ENCODE results near the gene NDUFB6. TPM values are rescaled to one million over a fixed set of nuclear protein-coding genes. Genes with fewer than 3 reads are reported as not detected.
A peak's percentile ranks its signal among the peaks of the same experiment; 100 is the strongest.
"Not testable (repeated sequence)": the region's sequence is repeated elsewhere in the genome, so short reads cannot be mapped to it uniquely, and the experiment has no call there.

Gene NDUFB6
- total and polyA plus RNA-seq, 7 experiments from 2014 or later, result 10.4 to 75.9 (median 14.6) TPM

DNA sequence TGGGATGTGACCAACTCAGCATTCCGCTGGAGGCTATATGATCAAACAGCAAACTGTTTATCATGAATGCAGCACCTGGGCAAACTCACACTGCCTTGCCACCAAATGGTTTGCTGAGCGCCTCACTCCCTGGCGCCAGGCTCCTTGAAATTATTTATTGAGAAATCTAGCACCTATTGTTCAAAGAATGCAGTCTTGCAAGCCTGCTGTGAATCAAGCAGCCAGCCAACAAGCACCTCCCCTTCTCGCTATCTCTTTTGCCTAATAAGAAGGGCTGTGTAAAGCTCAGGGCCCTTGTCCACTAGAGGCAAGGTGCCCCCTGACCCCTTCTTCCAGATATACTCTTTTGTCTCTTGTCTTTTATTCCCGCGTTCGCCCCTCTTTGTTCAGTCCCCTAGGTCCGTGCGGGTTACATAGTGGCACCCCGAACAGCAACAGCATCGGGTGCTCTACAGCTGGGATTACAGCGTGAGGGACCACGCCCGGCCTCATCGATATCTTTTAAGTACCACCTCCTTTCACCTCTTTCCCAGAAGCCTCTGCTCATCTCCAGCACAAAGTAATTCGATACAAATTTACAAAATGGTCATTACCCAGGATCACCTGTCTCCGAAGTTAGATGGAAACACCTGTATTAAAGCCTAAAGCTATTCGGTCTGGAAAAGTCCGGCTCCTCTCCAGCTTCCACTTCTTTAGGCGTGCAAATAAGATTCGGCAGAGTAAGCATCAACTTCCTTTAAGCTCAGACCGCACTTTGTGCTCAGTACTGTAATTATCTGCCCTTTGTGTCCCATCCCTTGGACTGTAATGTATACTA lies 47.9 kb downstream of the NDUFB6 start:
- peaks cover 7 to 39% (median 30%) of the 10 kb centered on the region in 5 donors for H3K36me3 Mint-ChIP-seq
- H3K9me3 Mint-ChIP-seq, result peaks cover 0 to 13% (median 1%) of the 10 kb centered on the region in 11 donors
- POLR2A ChIA-PET, result interaction anchor here (0.6 to 2.6 kb wide), 6 partner anchors 13 to 141 kb away, joined by 3 to 50 read pairs (median 10); partner anchors contain the start of genes ACO1, NDUFB6, SMIM27 and TOPORS
- intact Hi-C loops (cut with micrococcal nuclease), result loop anchor here (2.0 to 5.0 kb wide), 3 partner anchors 33 to 53 kb away; no protein-coding TSS in a partner anchor
- H3K27ac ChIP-seq (ENCODE audit: low read depth, low read length), result peak overlapping the region; percentile 90
- H3K4me1 Mint-ChIP-seq, result peaks cover 35 to 66% (median 59%) of the 10 kb centered on the region in 7 donors
- DNase-seq (peak in 8 of 9 donors; percentile 15 to 31 (median 18)), ATAC-seq (peak; percentile 24)
- H3K36me3 ChIP-seq (ENCODE audit: control insufficient read depth in 2 of 3, insufficient read depth in 3 of 3, low read length in 3 of 3), result no peaks in the 10 kb centered on the region
- peak overlapping the region; percentile 98 for H3K4me3 ChIP-seq (ENCODE audit: low read length)
- CTCF ChIA-PET, result interaction anchor here (0.6 to 3.8 kb wide), 10 partner anchors 8 to 146 kb away, joined by 3 to 51 read pairs (median 5); partner anchors contain the start of gene NDUFB6
- no peaks in the 10 kb centered on the region for H3K9me3 ChIP-seq (ENCODE audit: control insufficient read depth in 2 of 3, low read length in 3 of 3)
- H3K4me3 Mint-ChIP-seq, result peak overlapping the region; percentile 83 to 99 (median 96)
- no peaks in the 10 kb centered on the region for H3K27me3 Mint-ChIP-seq
- peak overlapping the region; percentile 84 to 98 (median 91) for H3K27ac Mint-ChIP-seq
- peaks cover 9 to 29% of the 10 kb centered on the region in 2 donors for H3K4me1 ChIP-seq (ENCODE audit: control insufficient read depth in 2 of 2, insufficient read depth in 2 of 2, low read length in 2 of 2)
- H3K27me3 ChIP-seq (ENCODE audit: control insufficient read depth in 2 of 2, insufficient read depth in 2 of 2, low read length in 2 of 2), result no peaks in the 10 kb centered on the region

- H3K36me3 ChIP-seq (ENCODE audit: control insufficient read depth in 2 of 3, insufficient read depth in 3 of 3, low read length in 3 of 3); H3K27me3 ChIP-seq (ENCODE audit: control insufficient read depth in 2 of 2, insufficient read depth in 2 of 2, low read length in 2 of 2); H3K27me3 Mint-ChIP-seq; H3K9me3 ChIP-seq (ENCODE audit: control insufficient read depth in 2 of 3, low read length in 3 of 3); ATAC-seq: not testable (repeated sequence)
- Histone ChIP-seq H3K4me1 (ENCODE audit: control insufficient read depth in 2 of 2, insufficient read depth in 2 of 2, low read length in 2 of 2) (peaks cover 9 to 29% of the 10 kb centered on the region in 2 donors), H3K27ac (ENCODE audit: low read depth, low read length) (peak overlapping the region; percentile 90), H3K4me3 (ENCODE audit: low read length) (peak overlapping the region; percentile 98)
- H3K27ac Mint-ChIP-seq, result peak overlapping the region; percentile 58 to 98 (median 91)
- ChIA-PET CTCF (interaction anchor here (0.6 to 3.8 kb wide), 4 partner anchors 46 to 145 kb away, joined by 3 to 51 read pairs (median 8); partner anchors contain the start of gene NDUFB6), POLR2A (interaction anchor here (0.6 to 2.6 kb wide), 4 partner anchors 17 to 48 kb away, joined by 4 to 19 read pairs (median 7); partner anchors contain the start of gene NDUFB6)
- DNase-seq, result peak in 1 of 9 donors; percentile 1
- H3K4me3 Mint-ChIP-seq, result peak overlapping the region; percentile 83 to 99 (median 96)
- peaks cover 0 to 13% (median 1%) of the 10 kb centered on the region in 11 donors for H3K9me3 Mint-ChIP-seq
- peaks cover 7 to 42% (median 30%) of the 10 kb centered on the region in 5 donors for H3K36me3 Mint-ChIP-seq
- intact Hi-C loops (cut with micrococcal nuclease), result loop anchor here in 1 of 2 donors (2.0 kb wide), 1 partner anchor 34 kb away; no protein-coding TSS in a partner anchor
- H3K4me1 Mint-ChIP-seq, result peaks cover 35 to 67% (median 59%) of the 10 kb centered on the region in 7 donors
These were observed 48.4 kb downstream of the NDUFB6 start for GRCh38 chr9:32524558-32524891.

GRCh38 chr9:32523910-32524309 lies 49.0 kb downstream of the NDUFB6 start:
- no peak overlapping the region for H3K4me3 ChIP-seq (ENCODE audit: low read length)
- CTCF ChIA-PET, result interaction anchor here (0.6 to 3.5 kb wide), 3 partner anchors 49 to 141 kb away, joined by 3 to 14 read pairs (median 3); partner anchors contain the start of gene NDUFB6
- Mint-ChIP-seq H3K27me3 (no peaks in the 10 kb centered on the region), H3K36me3 (peaks cover 7 to 45% (median 33%) of the 10 kb centered on the region in 5 donors), H3K9me3 (peaks cover 0 to 13% (median 1%) of the 10 kb centered on the region in 11 donors), H3K27ac (peak overlapping the region in 8 of 9 donors; percentile 76 to 98 (median 90)), H3K4me3 (peak overlapping the region; percentile 11 to 99 (median 95)), H3K4me1 (peaks cover 35 to 67% (median 59%) of the 10 kb centered on the region in 7 donors)
- H3K9me3 ChIP-seq (ENCODE audit: control insufficient read depth in 2 of 3, low read length in 3 of 3), result no peaks in the 10 kb centered on the region
- DNase-seq (no peak), ATAC-seq (no peak)
- no peaks in the 10 kb centered on the region for H3K27me3 ChIP-seq (ENCODE audit: control insufficient read depth in 2 of 2, insufficient read depth in 2 of 2, low read length in 2 of 2)
- peaks cover 9 to 29% of the 10 kb centered on the region in 2 donors for H3K4me1 ChIP-seq (ENCODE audit: control insufficient read depth in 2 of 2, insufficient read depth in 2 of 2, low read length in 2 of 2)
- intact Hi-C loops (cut with micrococcal nuclease), result loop anchor here in 1 of 2 donors (2.0 kb wide), 1 partner anchor 33 kb away; no protein-coding TSS in a partner anchor
- no peaks in the 10 kb centered on the region for H3K36me3 ChIP-seq (ENCODE audit: control insufficient read depth in 2 of 3, insufficient read depth in 3 of 3, low read length in 3 of 3)
- POLR2A ChIA-PET, result interaction anchor here (0.8 kb wide), 1 partner anchor 17 kb away, joined by 7 read pairs; no protein-coding TSS in a partner anchor
- peak overlapping the region; percentile 18 for H3K27ac ChIP-seq (ENCODE audit: low read depth, low read length)

DNA sequence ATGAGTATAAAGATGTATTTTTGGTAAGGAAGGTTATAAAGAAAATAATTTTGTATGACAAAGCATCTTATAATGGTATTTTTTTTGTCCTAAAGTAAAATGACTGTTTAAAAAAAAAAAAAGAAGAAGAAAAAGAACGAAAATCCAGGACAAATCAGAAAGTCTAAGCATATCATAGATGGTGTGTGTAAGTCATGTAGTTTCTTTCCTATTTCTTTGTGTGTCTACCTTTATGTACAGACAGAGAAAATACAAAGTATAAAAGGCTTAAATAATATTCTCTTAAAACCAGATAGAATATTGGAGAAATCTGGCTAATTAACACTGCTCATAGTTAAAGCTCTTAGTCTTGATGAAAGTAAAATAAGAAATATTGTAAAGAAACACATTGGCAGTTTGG lies 54.7 kb downstream of the NDUFB6 start:
- no peaks in the 10 kb centered on the region for H3K27me3 Mint-ChIP-seq
- DNase-seq (no peak), ATAC-seq (no peak)
- intact Hi-C loops (cut with micrococcal nuclease), result no loop called here
- H3K36me3 Mint-ChIP-seq, result peaks cover 16 to 74% (median 69%) of the 10 kb centered on the region in 5 donors
- ChIA-PET POLR2A (no interaction called here), CTCF (no interaction called here)
- Histone ChIP-seq H3K4me1 (ENCODE audit: control insufficient read depth in 2 of 2, insufficient read depth in 2 of 2, low read length in 2 of 2) (peaks cover 3 to 5% of the 10 kb centered on the region in 2 donors), H3K27ac (ENCODE audit: low read depth, low read length) (no peak overlapping the region), H3K4me3 (ENCODE audit: low read length) (no peak overlapping the region), H3K9me3 (ENCODE audit: control insufficient read depth in 2 of 3, low read length in 3 of 3) (no peaks in the 10 kb centered on the region), H3K27me3 (ENCODE audit: control insufficient read depth in 2 of 2, insufficient read depth in 2 of 2, low read length in 2 of 2) (no peaks in the 10 kb centered on the region), H3K36me3 (ENCODE audit: control insufficient read depth in 2 of 3, insufficient read depth in 3 of 3, low read length in 3 of 3) (peaks cover 0 to 5% (median 0%) of the 10 kb centered on the region in 3 experiments)
- peaks cover 29 to 58% (median 43%) of the 10 kb centered on the region in 7 donors for H3K4me1 Mint-ChIP-seq
- no peak overlapping the region for H3K27ac Mint-ChIP-seq
- H3K9me3 Mint-ChIP-seq, result peaks cover 0 to 30% (median 5%) of the 10 kb centered on the region in 11 donors
- H3K4me3 Mint-ChIP-seq, result no peak overlapping the region

- intact Hi-C loops (cut with micrococcal nuclease), result no loop called here
- no peaks in the 10 kb centered on the region for H3K27me3 Mint-ChIP-seq
- no peak overlapping the region for H3K4me3 Mint-ChIP-seq
- no peak for ATAC-seq
- Histone ChIP-seq H3K27ac (ENCODE audit: low read depth, low read length) (no peak overlapping the region), H3K9me3 (ENCODE audit: control insufficient read depth in 2 of 3, low read length in 3 of 3) (no peaks in the 10 kb centered on the region), H3K27me3 (ENCODE audit: control insufficient read depth in 2 of 2, insufficient read depth in 2 of 2, low read length in 2 of 2) (no peaks in the 10 kb centered on the region), H3K36me3 (ENCODE audit: control insufficient read depth in 2 of 3, insufficient read depth in 3 of 3, low read length in 3 of 3) (peaks cover 0 to 5% (median 0%) of the 10 kb centered on the region in 3 experiments), H3K4me3 (ENCODE audit: low read length) (no peak overlapping the region), H3K4me1 (ENCODE audit: control insufficient read depth in 2 of 2, insufficient read depth in 2 of 2, low read length in 2 of 2) (no peaks in the 10 kb centered on the region)
- CTCF ChIA-PET, result no interaction called here
- H3K27ac Mint-ChIP-seq, result peak overlapping the region in 1 of 9 donors; percentile 9
- H3K36me3 Mint-ChIP-seq, result peaks cover 14 to 61% (median 55%) of the 10 kb centered on the region in 5 donors
- POLR2A ChIA-PET, result no interaction called here
- H3K4me1 Mint-ChIP-seq, result peaks cover 34 to 59% (median 44%) of the 10 kb centered on the region in 7 donors
- peaks cover 0 to 28% (median 5%) of the 10 kb centered on the region in 11 donors for H3K9me3 Mint-ChIP-seq
- DNase-seq, result no peak
These were observed 56.7 kb downstream of the NDUFB6 start for GRCh38 chr9:32516241-32516640.

DNA sequence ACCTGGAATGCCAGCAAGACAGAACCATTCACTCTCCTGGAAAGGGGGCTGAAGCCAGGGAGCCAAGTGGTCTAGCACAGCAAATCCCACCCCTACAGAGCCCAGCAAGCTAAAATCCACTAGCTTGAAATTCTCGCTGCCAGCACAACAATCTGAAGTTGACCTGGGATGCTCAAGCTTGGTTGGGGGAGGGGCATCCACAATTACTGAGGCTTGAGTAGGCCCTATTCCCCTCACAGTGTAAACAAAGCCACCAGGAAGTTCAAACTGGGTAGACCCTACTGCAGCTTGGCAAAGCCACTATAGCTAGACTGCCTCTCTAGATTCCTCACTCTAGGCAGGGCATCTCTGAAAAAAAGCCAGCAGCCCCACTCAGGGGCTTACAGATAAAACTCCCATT lies 64.2 kb downstream of the NDUFB6 start:
- no peak for ATAC-seq
- Histone ChIP-seq H3K9me3 (ENCODE audit: control insufficient read depth in 2 of 3, low read length in 3 of 3) (no peaks in the 10 kb centered on the region), H3K27ac (ENCODE audit: low read depth, low read length) (no peak overlapping the region), H3K4me1 (ENCODE audit: control insufficient read depth in 2 of 2, insufficient read depth in 2 of 2, low read length in 2 of 2) (peaks cover 0 to 3% of the 10 kb centered on the region in 2 donors), H3K4me3 (ENCODE audit: low read length) (no peak overlapping the region), H3K27me3 (ENCODE audit: control insufficient read depth in 2 of 2, insufficient read depth in 2 of 2, low read length in 2 of 2) (no peaks in the 10 kb centered on the region), H3K36me3 (ENCODE audit: control insufficient read depth in 2 of 3, insufficient read depth in 3 of 3, low read length in 3 of 3) (no peaks in the 10 kb centered on the region)
- Mint-ChIP-seq H3K27ac (peak overlapping the region in 1 of 9 donors; percentile 67), H3K9me3 (peaks cover 0 to 5% (median 0%) of the 10 kb centered on the region in 11 donors), H3K27me3 (no peaks in the 10 kb centered on the region), H3K4me3 (no peak overlapping the region), H3K36me3 (peaks cover 4 to 25% (median 14%) of the 10 kb centered on the region in 5 donors), H3K4me1 (peaks cover 28 to 67% (median 46%) of the 10 kb centered on the region in 7 donors)
- ChIA-PET CTCF (interaction anchor here (1.6 to 1.8 kb wide), 3 partner anchors 17 to 130 kb away, joined by 3 to 6 read pairs (median 5); partner anchors contain the start of gene RIGI), POLR2A (interaction anchor here (0.6 kb wide), 1 partner anchor 541 kb away, joined by 3 read pairs; no protein-coding TSS in a partner anchor)
- intact Hi-C loops (cut with micrococcal nuclease), result no loop called here
- no peak for DNase-seq

Measured in naive thymus-derived CD4-positive, alpha-beta T cell (primary cell).